GM23338 (cell line): ENCODE measurements around the gene KRTAP12-1. TPM values are rescaled to one million over a fixed set of nuclear protein-coding genes. Genes with fewer than 3 reads are reported as not detected.

ENCODE experiments used
- ATAC-seq: fragments of 200-7000 bp; cut with Tn5 transposase; 3 replicates; pipeline ENCODE4 v1.9.1; 2020
- DNase-seq: peaks from one replicate; pipeline ENCODE4 v3.0.0-alpha.2; 2015; ENCODE audit warnings: low spot score
- H2AFZ ChIP-seq: fragments of 200-600 bp; sonication (generic); 2 replicates; pipeline ENCODE4 v1.8.0; 2016; ENCODE audit warnings: antibody characterized with exemption, mild to moderate bottlenecking, moderate library complexity
- H3F3A ChIP-seq: fragments of 200-600 bp; sonication (generic); replicated peaks from 2 replicates; pipeline ENCODE4 v1.8.0; 2017; ENCODE audit warnings: antibody characterized with exemption, mixed run types, low read depth
- H3K27ac ChIP-seq: fragments of 200-600 bp; sonication (generic); 2 replicates; pipeline ENCODE4 v1.6.1; 2016; ENCODE audit warnings: low read depth
- H3K27me3 ChIP-seq: fragments of 200-600 bp; sonication (generic); 2 replicates; pipeline ENCODE4 v1.8.0; 2016; ENCODE audit warnings: mild to moderate bottlenecking, mixed run types, moderate library complexity; ENCODE audit not compliant: insufficient read depth
- H3K36me3 ChIP-seq: fragments of 200-600 bp; sonication (generic); 2 replicates; pipeline ENCODE4 v1.8.0; 2016; ENCODE audit warnings: mild to moderate bottlenecking; ENCODE audit not compliant: insufficient read depth
- H3K4me1 ChIP-seq: fragments of 200-600 bp; sonication (generic); 2 replicates; pipeline ENCODE4 v1.8.0; 2016; ENCODE audit warnings: mild to moderate bottlenecking, moderate library complexity; ENCODE audit not compliant: insufficient read depth
- H3K4me2 ChIP-seq: fragments of 200-600 bp; sonication (generic); 2 replicates; pipeline ENCODE4 v1.7.1; 2017; ENCODE audit warnings: mixed run types
- H3K4me3 ChIP-seq: fragments of 200-600 bp; sonication (generic); 2 replicates; pipeline ENCODE4 v1.6.1; 2016; ENCODE audit warnings: mixed run types
- H3K79me2 ChIP-seq: fragments of 200-600 bp; sonication (generic); replicated peaks from 2 replicates; pipeline ENCODE4 v1.8.0; 2017; ENCODE audit warnings: mild to moderate bottlenecking; ENCODE audit not compliant: insufficient read depth
- H3K9me2 ChIP-seq: fragments of 200-600 bp; sonication (generic); 2 replicates; pipeline ENCODE4 v1.8.0; 2017; ENCODE audit not compliant: insufficient read depth
- H4K20me1 ChIP-seq: fragments of 200-600 bp; sonication (generic); replicated peaks from 2 replicates; pipeline ENCODE4 v1.8.0; 2017; ENCODE audit warnings: mild to moderate bottlenecking; ENCODE audit not compliant: insufficient read depth
- H3K27ac Mint-ChIP-seq: 2 replicates; pipeline ENCODE4 v1.8.0; 2020; ENCODE audit warnings: inconsistent platforms, mild to moderate bottlenecking, moderate library complexity, mixed read lengths
- H3K27me3 Mint-ChIP-seq: 3 replicates; pipeline ENCODE4 v1.8.0; 2022; ENCODE audit warnings: low read depth, mild to moderate bottlenecking, moderate library complexity, mixed read lengths, inconsistent platforms; ENCODE audit not compliant: insufficient read depth, poor library complexity
- H3K36me3 Mint-ChIP-seq: 3 replicates; pipeline ENCODE4 v1.8.0; 2021; ENCODE audit warnings: low read depth, mild to moderate bottlenecking, inconsistent platforms, moderate library complexity, mixed read lengths
- H3K4me1 Mint-ChIP-seq: 3 replicates; pipeline ENCODE4 v1.8.0; 2020; ENCODE audit warnings: mild to moderate bottlenecking, inconsistent platforms, mixed read lengths
- H3K4me3 Mint-ChIP-seq: 3 replicates; pipeline ENCODE4 v1.8.0; 2021; ENCODE audit warnings: moderate library complexity, mild to moderate bottlenecking, inconsistent platforms, mixed read lengths
- H3K9me3 Mint-ChIP-seq: 3 replicates; pipeline ENCODE4 v1.8.0; 2020; ENCODE audit warnings: moderate library complexity, mild to moderate bottlenecking, inconsistent platforms, mixed read lengths
- CREB1 ChIP-seq: fragments of 250-450 bp; sonication (Bioruptor Pico); IDR thresholded peaks from 2 replicates; pipeline ENCODE4 v1.5.0; 2020; ENCODE audit warnings: low read depth, mild to moderate bottlenecking, moderate library complexity
- EZH2 ChIP-seq: fragments of 200-600 bp; sonication (generic); IDR thresholded peaks from one replicate; pipeline ENCODE4 v1.8.0; 2017; ENCODE audit warnings: antibody characterized with exemption, mild to moderate bottlenecking, low read depth; ENCODE audit not compliant: unreplicated experiment
- EZH2phosphoT487 ChIP-seq: fragments of 200-600 bp; sonication (generic); IDR thresholded peaks from one replicate; pipeline ENCODE4 v1.8.1; 2018; ENCODE audit warnings: antibody characterized with exemption; ENCODE audit not compliant: unreplicated experiment
- JUNB ChIP-seq: IDR thresholded peaks from one replicate; pipeline ENCODE4 v1.6.1; 2016; ENCODE audit warnings: antibody characterized with exemption; ENCODE audit not compliant: unreplicated experiment
- NANOG ChIP-seq: IDR thresholded peaks from 2 replicates; pipeline ENCODE4 v1.6.1; 2016; ENCODE audit warnings: antibody characterized with exemption, borderline replicate concordance
- POLR2AphosphoS5 ChIP-seq: IDR thresholded peaks from 2 replicates; pipeline ENCODE4 v1.6.1; 2016; ENCODE audit warnings: antibody characterized with exemption, low read depth
- STAT1 ChIP-seq: IDR thresholded peaks from one replicate; pipeline ENCODE4 v1.6.1; 2016; ENCODE audit warnings: antibody characterized with exemption; ENCODE audit not compliant: unreplicated experiment
- ZNF114 ChIP-seq: fragments of 250-450 bp; sonication (Bioruptor Pico); IDR thresholded peaks from 2 replicates; pipeline ENCODE4 v1.5.0; 2020; ENCODE audit warnings: mild to moderate bottlenecking, moderate library complexity
- ZNF331 ChIP-seq: fragments of 250-450 bp; sonication (Bioruptor Pico); IDR thresholded peaks from 2 replicates; pipeline ENCODE4 v1.5.0; 2020; ENCODE audit warnings: low read depth, mild to moderate bottlenecking, moderate library complexity
- polyA plus RNA-seq: library from polyadenylated mRNA; unstranded; fragments of >200 nt; fragmentation: Nextera tagmentation; extraction: Ambion mirVana; gene quantifications from 2 replicates; pipeline ENCODE4 v1.2.1, GENCODE V29; 2016
- total RNA-seq: library from RNA; depleted of rRNA; stranded (reverse); fragments of >200 nt; shearing (Covaris generic); gene quantifications from 2 replicates; pipeline ENCODE4 v1.2.3, GENCODE V29; 2014
- TF ChIP-seq, protein P1 (sequence below): fragments of 250-450 bp; sonication (Bioruptor Pico); IDR thresholded peaks from 2 replicates; pipeline ENCODE4 v1.5.0; 2020; ENCODE audit warnings: mild to moderate bottlenecking, moderate library complexity

The KRTAP12-1 gene
- total and polyA plus RNA-seq, 2 experiments from 2014 or later, result not detected

DNA sequence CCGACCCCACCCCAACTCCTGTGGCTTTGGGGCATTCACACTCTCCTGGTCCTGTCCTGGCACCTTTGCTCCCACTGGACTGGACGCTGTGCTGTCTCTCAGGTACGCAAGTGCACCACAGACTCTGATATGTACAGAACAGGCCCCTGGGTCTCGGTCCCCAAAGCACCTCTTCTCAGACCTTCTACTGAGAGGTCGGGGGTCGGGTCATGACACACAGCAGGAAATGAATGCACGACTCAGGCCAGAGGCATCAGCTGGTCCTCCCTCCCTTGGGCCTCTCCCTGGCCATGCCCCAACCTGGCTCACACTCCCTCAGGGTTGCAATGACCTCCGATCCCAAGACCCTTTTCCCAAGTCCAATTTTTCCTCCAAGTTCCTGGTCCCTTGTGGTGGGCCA lies 13.2 kb upstream of the KRTAP12-1 start (continued):
- TF ChIP-seq, protein P1, sequence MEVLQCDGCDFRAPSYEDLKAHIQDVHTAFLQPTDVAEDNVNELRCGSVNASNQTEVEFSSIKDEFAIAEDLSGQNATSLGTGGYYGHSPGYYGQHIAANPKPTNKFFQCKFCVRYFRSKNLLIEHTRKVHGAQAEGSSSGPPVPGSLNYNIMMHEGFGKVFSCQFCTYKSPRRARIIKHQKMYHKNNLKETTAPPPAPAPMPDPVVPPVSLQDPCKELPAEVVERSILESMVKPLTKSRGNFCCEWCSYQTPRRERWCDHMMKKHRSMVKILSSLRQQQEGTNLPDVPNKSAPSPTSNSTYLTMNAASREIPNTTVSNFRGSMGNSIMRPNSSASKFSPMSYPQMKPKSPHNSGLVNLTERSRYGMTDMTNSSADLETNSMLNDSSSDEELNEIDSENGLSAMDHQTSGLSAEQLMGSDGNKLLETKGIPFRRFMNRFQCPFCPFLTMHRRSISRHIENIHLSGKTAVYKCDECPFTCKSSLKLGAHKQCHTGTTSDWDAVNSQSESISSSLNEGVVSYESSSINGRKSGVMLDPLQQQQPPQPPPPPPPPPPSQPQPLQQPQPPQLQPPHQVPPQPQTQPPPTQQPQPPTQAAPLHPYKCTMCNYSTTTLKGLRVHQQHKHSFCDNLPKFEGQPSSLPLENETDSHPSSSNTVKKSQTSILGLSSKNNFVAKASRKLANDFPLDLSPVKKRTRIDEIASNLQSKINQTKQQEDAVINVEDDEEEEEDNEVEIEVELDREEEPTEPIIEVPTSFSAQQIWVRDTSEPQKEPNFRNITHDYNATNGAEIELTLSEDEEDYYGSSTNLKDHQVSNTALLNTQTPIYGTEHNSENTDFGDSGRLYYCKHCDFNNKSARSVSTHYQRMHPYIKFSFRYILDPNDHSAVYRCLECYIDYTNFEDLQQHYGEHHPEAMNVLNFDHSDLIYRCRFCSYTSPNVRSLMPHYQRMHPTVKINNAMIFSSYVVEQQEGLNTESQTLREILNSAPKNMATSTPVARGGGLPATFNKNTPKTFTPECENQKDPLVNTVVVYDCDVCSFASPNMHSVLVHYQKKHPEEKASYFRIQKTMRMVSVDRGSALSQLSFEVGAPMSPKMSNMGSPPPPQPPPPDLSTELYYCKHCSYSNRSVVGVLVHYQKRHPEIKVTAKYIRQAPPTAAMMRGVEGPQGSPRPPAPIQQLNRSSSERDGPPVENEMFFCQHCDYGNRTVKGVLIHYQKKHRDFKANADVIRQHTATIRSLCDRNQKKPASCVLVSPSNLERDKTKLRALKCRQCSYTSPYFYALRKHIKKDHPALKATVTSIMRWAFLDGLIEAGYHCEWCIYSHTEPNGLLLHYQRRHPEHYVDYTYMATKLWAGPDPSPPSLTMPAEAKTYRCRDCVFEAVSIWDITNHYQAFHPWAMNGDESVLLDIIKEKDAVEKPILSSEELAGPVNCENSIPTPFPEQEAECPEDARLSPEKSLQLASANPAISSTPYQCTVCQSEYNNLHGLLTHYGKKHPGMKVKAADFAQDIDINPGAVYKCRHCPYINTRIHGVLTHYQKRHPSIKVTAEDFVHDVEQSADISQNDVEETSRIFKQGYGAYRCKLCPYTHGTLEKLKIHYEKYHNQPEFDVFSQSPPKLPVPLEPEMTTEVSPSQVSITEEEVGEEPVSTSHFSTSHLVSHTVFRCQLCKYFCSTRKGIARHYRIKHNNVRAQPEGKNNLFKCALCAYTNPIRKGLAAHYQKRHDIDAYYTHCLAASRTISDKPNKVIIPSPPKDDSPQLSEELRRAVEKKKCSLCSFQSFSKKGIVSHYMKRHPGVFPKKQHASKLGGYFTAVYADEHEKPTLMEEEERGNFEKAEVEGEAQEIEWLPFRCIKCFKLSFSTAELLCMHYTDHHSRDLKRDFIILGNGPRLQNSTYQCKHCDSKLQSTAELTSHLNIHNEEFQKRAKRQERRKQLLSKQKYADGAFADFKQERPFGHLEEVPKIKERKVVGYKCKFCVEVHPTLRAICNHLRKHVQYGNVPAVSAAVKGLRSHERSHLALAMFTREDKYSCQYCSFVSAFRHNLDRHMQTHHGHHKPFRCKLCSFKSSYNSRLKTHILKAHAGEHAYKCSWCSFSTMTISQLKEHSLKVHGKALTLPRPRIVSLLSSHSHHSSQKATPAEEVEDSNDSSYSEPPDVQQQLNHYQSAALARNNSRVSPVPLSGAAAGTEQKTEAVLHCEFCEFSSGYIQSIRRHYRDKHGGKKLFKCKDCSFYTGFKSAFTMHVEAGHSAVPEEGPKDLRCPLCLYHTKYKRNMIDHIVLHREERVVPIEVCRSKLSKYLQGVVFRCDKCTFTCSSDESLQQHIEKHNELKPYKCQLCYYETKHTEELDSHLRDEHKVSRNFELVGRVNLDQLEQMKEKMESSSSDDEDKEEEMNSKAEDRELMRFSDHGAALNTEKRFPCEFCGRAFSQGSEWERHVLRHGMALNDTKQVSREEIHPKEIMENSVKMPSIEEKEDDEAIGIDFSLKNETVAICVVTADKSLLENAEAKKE (CRISPR knock-in tag), result no peak
- TF ChIP-seq NANOG (no peak), ZNF114 (CRISPR knock-in tag) (no peak), EZH2phosphoT487 (no peak), JUNB (no peak), ZNF331 (CRISPR knock-in tag) (no peak), POLR2AphosphoS5 (no peak), EZH2 (no peak)

DNA sequence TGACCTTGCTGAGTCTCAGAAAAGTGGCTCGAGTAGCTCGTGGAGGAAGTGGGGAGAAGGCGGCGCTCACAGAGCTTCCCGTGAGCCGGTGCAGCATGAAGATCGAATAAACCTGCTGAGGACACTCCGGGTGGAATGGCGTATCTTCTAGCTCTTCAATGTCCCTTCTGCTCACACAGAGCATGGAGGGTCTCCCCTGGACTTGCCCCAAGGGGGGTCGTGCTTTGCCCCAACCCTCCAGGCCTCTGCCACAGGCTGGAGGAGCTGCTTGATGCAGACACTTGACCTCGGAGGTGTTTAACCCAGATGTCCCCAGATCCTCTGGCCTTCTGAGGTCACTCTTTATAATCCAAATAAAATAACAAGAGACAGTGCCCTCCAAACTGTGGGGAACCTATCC lies 12.8 kb upstream of the KRTAP12-1 start:
- H3K4me3 Mint-ChIP-seq, result no peak overlapping the region
- no peak overlapping the region for H3K4me2 ChIP-seq
- H3K79me2 ChIP-seq, result no peaks in the 10 kb centered on the region
- no peaks in the 10 kb centered on the region for H3K9me2 ChIP-seq
- TF ChIP-seq CREB1 (CRISPR knock-in tag) (no peak), ZNF331 (CRISPR knock-in tag) (no peak), EZH2phosphoT487 (no peak), STAT1 (no peak), POLR2AphosphoS5 (no peak), ZNF114 (CRISPR knock-in tag) (no peak)
- H3K36me3 ChIP-seq, result no peaks in the 10 kb centered on the region; the same call in 1 of the 2 replicates
- no peaks in the 10 kb centered on the region for H3K27me3 ChIP-seq
- DNase-seq, result no peak
- H4K20me1 ChIP-seq, result no peaks in the 10 kb centered on the region
- H3K4me3 ChIP-seq, result no peak overlapping the region
- H3F3A ChIP-seq, result no peaks in the 10 kb centered on the region
- peaks cover 40% of the 10 kb centered on the region for H3K4me1 Mint-ChIP-seq
- peaks cover 19% of the 10 kb centered on the region; the same call in 2 of the 3 replicates for H3K9me3 Mint-ChIP-seq
- no peak overlapping the region for H3K27ac ChIP-seq
- H3K4me1 ChIP-seq, result peaks cover 11% of the 10 kb centered on the region; the same call in 1 of the 2 replicates
- no peak for ATAC-seq
- H3K27me3 Mint-ChIP-seq, result peaks cover 12% of the 10 kb centered on the region
- peaks cover 17% of the 10 kb centered on the region; the same call in 1 of the 3 replicates for H3K36me3 Mint-ChIP-seq
- H2AFZ ChIP-seq, result no peak overlapping the region
- H3K27ac Mint-ChIP-seq, result no peak overlapping the region
